Activated CD4-positive, alpha-beta T cell treated with anti-CD3 and anti-CD28 coated beads, Interleukin-2, amount 10 ng/mL, durations not matched to agents 7 days and 5 days (primary cell): ENCODE results near the gene AARS2. TPM values are rescaled to one million over a fixed set of nuclear protein-coding genes. Genes with fewer than 3 reads are reported as not detected.

ENCODE experiments used
- CTCF ChIA-PET: fragments of 350-600 bp; sonication (Branson Sonifier 250); formaldehyde crosslinking; loops from one replicate; lab custom pipeline; 2021; ENCODE audit warnings: antibody characterized with exemption; lab: Charles Lee
- POLR2A ChIA-PET: fragments of 350-600 bp; sonication (Branson Sonifier 250); formaldehyde crosslinking; loops from one replicate; lab custom pipeline; 2021; ENCODE audit warnings: antibody characterized with exemption; lab: Charles Lee
- DNase-seq: peaks from one replicate; pipeline ENCODE4 v3.0.0-alpha.2; 2020
- H3K27ac Mint-ChIP-seq: one replicate; pipeline ENCODE4 v1.8.0; 2021; ENCODE audit warnings: mild to moderate bottlenecking, moderate library complexity, mixed read lengths
- H3K27me3 Mint-ChIP-seq: one replicate; pipeline ENCODE4 v1.8.0; 2021; ENCODE audit warnings: mixed read lengths
- H3K36me3 Mint-ChIP-seq: one replicate; pipeline ENCODE4 v1.8.0; 2021; ENCODE audit warnings: low read depth, mixed read lengths
- H3K4me1 Mint-ChIP-seq: one replicate; pipeline ENCODE4 v1.8.0; 2021; ENCODE audit warnings: mixed read lengths
- H3K4me3 Mint-ChIP-seq: one replicate; pipeline ENCODE4 v1.8.0; 2021; ENCODE audit warnings: mild to moderate bottlenecking, moderate library complexity, mixed read lengths
- H3K9me3 Mint-ChIP-seq: one replicate; pipeline ENCODE4 v1.8.0; 2021; ENCODE audit warnings: mixed read lengths
- total RNA-seq, 2 experiments: library from RNA; stranded (reverse); gene quantifications; one replicate each; pipeline ENCODE4 v1.2.3, GENCODE V29; 2021

Gene AARS2
- total RNA-seq, 2 experiments from 2014 or later: 16.8 to 19.6 TPM

DNA sequence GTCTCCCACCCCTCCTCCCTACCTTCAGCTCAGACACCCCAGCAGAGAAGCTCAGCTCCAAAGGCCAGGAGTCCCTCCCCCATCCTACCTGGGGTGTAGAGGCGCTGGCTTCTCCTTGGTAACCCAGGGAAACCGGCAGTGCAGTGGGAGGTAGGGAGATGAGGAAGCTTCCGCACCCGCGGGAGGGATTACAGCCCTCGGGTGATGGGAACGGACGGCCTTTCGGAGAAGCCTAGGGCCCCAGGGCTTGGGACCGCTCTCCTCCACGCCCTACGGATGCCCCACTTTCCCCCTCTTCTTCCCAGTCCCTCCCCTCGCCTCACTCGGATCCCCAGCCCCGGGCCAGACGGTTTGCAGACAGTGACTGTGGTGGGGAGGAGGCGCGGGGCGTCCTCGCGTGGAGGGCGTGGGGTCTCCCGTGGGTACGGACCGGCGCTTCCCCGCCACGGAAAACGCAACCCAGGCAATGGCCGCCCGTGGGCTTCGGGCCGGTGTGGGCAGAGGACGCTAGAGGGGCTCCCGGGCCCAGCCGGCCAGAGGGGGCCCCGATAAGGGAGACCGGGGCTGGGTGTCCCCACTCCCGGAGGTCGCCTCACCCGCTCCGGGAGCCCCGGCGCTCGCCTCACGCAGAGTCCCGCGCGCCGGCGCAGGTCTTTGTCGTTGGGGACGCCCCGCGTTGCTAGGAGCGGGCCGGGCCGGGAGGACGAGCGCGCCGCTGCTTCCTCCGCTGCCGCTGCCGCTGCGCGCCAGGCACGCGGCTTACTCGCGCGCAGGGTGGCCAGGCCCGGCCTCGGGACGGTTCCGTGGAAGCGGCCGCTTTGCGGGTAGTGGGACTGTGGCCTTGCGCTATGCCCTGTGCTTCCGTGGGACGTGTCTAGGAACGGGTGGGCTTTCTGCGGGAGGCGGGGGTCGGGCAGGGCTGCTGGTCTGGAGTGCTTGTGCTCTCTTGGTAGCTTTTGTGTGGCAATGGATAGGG, 15.8 kb downstream of the AARS2 start:
- Mint-ChIP-seq H3K27me3 (peaks cover 43% of the 10 kb centered on the region), H3K27ac (no peak overlapping the region), H3K4me1 (peaks cover 8% of the 10 kb centered on the region), H3K4me3 (peak overlapping the region; percentile 27), H3K36me3 (peaks cover 14% of the 10 kb centered on the region), H3K9me3 (no peaks in the 10 kb centered on the region)
- peak; percentile 45 for DNase-seq
- ChIA-PET POLR2A (no interaction called here), CTCF (interaction anchor here (1.0 to 2.0 kb wide), 6 partner anchors 12 to 42 kb away, joined by 3 to 6 read pairs (median 4); partner anchors contain the start of gene AARS2)

DNA sequence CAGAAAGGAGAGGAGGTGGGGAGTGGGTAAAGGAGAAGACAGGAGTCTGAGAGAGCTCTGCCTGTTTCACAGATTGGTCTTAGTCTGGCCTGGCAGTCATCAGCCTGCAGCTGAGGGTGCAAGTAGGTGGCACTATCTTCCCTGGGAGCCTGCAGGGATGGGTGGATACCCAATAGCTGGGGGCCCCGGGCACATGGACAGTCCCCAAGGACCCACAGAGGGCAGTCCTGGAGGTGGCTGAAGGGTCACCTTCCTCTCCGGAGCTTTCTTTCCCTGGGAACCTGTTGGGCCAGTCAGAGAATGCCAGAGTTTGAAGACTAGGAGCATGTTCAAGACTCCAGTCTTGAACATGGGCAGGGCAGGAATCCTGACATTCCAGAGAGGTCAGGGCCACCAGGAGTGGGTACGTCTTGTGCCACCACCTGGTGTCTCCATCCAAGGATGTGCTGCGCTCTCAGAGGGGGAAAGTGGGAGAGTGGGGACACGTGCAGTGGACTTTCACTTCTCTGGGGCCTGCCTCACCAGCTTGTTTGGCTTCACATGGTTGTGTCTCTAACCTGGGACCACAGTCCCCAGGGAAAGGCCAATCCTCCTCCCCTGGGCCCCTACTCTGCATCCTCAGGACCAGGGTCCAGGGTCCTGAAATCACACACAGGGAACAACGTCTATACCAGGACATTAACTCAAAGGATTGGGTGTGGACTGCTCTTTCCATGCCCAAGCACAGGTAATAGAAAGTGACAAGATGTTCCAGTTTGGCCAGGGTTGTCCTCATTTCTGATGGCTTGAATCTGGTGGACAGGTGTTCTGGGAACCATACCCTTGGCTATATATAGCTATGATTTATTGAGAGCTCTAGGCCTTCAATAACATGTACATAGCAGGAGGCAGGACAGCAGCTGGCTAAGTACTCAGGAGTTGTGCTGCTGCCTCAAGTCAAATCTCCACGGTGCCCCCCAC, 18.0 kb downstream of the AARS2 start:
- peaks cover 4% of the 10 kb centered on the region for H3K36me3 Mint-ChIP-seq
- H3K4me3 Mint-ChIP-seq: no peak overlapping the region
- H3K4me1 Mint-ChIP-seq: peaks cover 8% of the 10 kb centered on the region
- DNase-seq: no peak
- no peaks in the 10 kb centered on the region for H3K9me3 Mint-ChIP-seq
- CTCF ChIA-PET: interaction anchor here (1.1 to 1.4 kb wide), 4 partner anchors 18 to 27 kb away, joined by 3 read pairs; partner anchors contain the start of gene AARS2
- POLR2A ChIA-PET: no interaction called here
- H3K27me3 Mint-ChIP-seq: peaks cover 59% of the 10 kb centered on the region
- H3K27ac Mint-ChIP-seq: peak overlapping the region; percentile 68

DNA sequence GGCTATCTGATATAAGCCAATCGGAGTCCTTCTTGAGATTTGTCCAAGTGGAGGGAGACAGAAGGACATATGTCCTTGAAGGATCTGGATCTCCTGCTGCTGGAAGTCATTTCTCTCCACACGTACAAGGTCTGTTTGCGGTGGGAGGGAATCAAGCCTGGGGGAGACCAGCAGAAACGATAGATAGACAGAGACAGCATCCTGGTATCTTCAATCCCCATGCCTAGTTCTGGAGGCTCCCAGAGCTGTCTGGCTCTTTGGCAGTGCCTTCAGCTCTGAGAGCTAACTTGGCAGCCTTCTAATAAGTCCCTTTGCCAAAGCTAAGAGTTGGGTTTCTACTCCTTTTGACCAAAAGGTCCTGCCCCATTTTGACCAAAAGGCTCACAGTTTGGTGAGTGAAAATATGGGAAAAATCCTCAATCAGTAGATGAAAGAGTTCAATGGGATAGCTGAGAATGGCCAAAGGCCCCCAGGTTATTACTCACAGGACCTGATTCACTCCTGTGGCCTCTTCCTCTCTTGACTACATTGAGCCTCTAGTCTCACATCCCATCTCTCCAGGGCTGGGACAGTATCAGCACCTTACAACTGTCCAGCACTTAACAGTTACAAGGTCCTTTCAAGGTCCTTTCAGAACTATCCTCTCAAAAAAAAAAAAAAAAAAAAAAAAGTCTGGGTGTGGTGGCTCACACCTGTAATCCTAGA, 20.3 kb downstream of the AARS2 start:
- ChIA-PET CTCF (interaction anchor here (2.7 kb wide), 1 partner anchor 12 kb away, joined by 7 read pairs; no protein-coding TSS in a partner anchor), POLR2A (no interaction called here)
- no peak overlapping the region for H3K4me3 Mint-ChIP-seq
- no peak for DNase-seq
- H3K9me3 Mint-ChIP-seq: no peaks in the 10 kb centered on the region
- no peak overlapping the region for H3K27ac Mint-ChIP-seq
- peaks cover 4% of the 10 kb centered on the region for H3K4me1 Mint-ChIP-seq
- no peaks in the 10 kb centered on the region for H3K36me3 Mint-ChIP-seq
- peaks cover 63% of the 10 kb centered on the region for H3K27me3 Mint-ChIP-seq

DNA sequence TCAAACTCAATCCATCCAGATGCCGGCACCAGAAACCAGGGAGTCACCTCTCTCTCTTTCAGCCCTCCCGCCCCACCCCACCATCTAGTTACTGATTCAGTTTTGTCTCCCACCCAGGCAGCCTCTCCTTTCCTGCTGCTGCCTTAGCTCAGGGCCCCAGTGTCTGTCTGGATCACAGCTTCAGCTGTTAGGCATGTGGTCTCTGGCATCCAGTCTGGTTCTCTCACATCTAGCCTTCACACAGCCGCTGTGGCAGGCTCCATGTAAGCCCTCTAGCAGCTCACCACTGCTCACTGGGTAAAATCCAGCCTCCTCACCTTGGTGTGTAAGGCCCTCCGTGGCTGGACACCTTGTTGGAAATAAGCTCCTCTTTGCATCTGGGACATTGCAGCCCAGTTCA, 21.3 kb downstream of the AARS2 start:
- peaks cover 61% of the 10 kb centered on the region for H3K27me3 Mint-ChIP-seq
- H3K4me1 Mint-ChIP-seq: peaks cover under 1% of the 10 kb centered on the region
- DNase-seq: no peak
- ChIA-PET POLR2A (no interaction called here), CTCF (interaction anchor here (1.0 to 2.7 kb wide), 2 partner anchors 13 to 21 kb away, joined by 3 to 7 read pairs; partner anchors contain the start of gene AARS2)
- H3K4me3 Mint-ChIP-seq: no peak overlapping the region
- no peaks in the 10 kb centered on the region for H3K9me3 Mint-ChIP-seq
- no peaks in the 10 kb centered on the region for H3K36me3 Mint-ChIP-seq
- no peak overlapping the region for H3K27ac Mint-ChIP-seq

DNA sequence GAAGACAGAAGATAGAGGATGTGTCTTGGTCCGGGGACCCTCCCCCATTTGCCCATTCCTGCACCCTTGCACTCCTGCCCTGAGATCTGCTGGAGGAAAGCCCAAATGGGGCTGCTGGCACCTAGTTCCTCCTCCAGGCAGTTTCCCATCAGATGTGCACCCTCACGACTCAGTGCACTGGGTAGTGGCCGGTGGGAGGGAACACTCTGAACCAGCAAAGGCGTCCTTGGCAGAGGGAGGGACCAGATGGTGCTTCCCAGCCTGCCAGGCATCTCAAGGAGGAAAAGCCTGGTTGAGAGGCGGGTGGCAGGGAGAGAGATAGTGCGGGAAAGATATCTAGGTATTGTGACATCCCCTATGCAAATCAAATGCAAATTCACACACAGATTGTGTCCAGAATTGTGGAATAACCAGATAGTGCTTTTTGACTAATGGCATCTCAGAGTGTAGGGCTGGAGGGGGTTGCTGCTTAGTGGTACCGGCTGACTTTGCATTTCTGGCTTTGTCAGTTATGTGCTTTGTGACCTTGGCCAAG, 23.4 kb downstream of the AARS2 start:
- Mint-ChIP-seq H3K27me3 (peaks cover 48% of the 10 kb centered on the region), H3K9me3 (no peaks in the 10 kb centered on the region), H3K36me3 (no peaks in the 10 kb centered on the region), H3K4me3 (no peak overlapping the region), H3K27ac (no peak overlapping the region), H3K4me1 (no peaks in the 10 kb centered on the region)
- POLR2A ChIA-PET: no interaction called here
- CTCF ChIA-PET: no interaction called here
- DNase-seq: no peak

DNA sequence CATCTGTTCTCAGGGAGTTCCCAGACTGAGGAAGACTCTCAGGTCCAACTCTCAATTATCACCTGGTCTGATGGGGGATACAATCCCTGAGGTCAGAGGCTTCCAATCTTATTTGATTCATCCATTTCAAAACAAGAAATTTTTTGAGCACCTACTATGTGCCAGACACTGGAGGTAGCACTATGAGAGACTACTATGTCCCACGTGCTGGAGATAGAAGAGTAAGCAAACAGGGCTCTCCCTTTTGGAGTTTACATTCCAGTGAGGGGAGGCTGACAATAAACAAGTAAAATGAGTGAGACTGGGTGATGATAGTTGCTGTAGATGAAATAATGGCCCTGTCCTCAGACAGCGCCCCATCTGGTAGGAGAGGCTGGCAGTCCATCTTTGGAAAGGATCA, 26.4 kb downstream of the AARS2 start:
- Mint-ChIP-seq H3K9me3 (no peaks in the 10 kb centered on the region), H3K27ac (no peak overlapping the region), H3K4me3 (no peak overlapping the region), H3K4me1 (no peaks in the 10 kb centered on the region), H3K36me3 (no peaks in the 10 kb centered on the region), H3K27me3 (peaks cover 44% of the 10 kb centered on the region)
- ChIA-PET CTCF (no interaction called here), POLR2A (no interaction called here)
- DNase-seq: no peak

DNA sequence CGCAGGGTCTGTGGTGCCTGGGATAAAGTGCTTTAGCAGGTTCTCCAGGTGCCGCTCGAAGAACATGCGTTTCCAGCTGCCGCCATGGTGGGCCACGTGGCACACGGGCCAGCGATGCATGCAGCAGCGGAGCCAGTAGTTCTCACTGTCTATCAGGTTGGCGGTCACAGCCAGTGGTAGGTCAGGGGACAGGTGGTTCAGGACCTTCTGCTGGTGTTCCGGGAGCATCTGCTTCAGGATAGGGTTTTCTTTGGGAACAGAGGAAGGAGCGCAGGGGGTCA, 26.9 kb downstream of the AARS2 start:
- ChIA-PET CTCF (interaction anchor here (0.8 to 1.2 kb wide), 2 partner anchors 18 to 19 kb away, joined by 3 read pairs; no protein-coding TSS in a partner anchor), POLR2A (no interaction called here)
- H3K27ac Mint-ChIP-seq: no peak overlapping the region
- no peak for DNase-seq
- no peaks in the 10 kb centered on the region for H3K9me3 Mint-ChIP-seq
- H3K36me3 Mint-ChIP-seq: no peaks in the 10 kb centered on the region
- H3K4me3 Mint-ChIP-seq: no peak overlapping the region
- no peaks in the 10 kb centered on the region for H3K4me1 Mint-ChIP-seq
- peaks cover 41% of the 10 kb centered on the region for H3K27me3 Mint-ChIP-seq

DNA sequence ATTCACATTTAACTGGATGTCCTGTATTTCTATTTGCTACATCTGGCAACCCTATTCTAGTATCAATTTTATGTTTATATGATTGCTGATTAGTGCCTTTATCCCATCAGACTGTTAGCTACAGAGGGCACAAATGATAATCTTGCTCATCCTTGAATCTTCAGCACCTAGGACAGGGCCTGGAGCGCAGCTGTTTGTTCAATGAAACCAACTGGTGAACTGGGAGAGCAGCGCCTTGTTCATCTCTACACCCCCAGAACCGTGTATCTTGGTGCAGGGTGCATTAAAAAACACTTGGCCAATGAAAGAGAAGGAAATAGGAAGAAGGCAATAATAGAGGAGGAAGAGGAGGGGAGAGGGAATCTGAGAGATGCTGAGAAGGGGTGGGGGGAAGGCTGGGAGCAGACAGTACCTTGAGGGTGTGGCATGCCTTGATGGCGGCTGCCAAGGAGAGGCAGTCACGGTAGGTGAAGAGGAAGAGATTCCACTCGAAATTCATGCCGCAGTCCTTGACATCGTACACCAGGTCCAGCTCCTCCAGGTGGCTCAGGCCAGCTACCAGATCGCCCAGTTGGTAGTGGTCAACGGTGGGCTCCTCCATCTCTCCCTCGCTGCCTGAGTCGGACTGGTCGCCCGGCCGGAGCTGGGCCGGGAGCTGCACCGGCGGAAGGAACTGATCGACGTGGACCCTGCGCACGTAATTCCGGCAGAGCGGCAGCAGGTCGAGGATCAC, 27.4 kb downstream of the AARS2 start:
- ChIA-PET CTCF (interaction anchor here (0.8 to 1.2 kb wide), 2 partner anchors 17 to 19 kb away, joined by 3 read pairs; no protein-coding TSS in a partner anchor), POLR2A (no interaction called here)
- H3K4me1 Mint-ChIP-seq: no peaks in the 10 kb centered on the region
- no peaks in the 10 kb centered on the region for H3K36me3 Mint-ChIP-seq
- no peak for DNase-seq
- peaks cover 39% of the 10 kb centered on the region for H3K27me3 Mint-ChIP-seq
- H3K27ac Mint-ChIP-seq: no peak overlapping the region
- H3K4me3 Mint-ChIP-seq: no peak overlapping the region
- no peaks in the 10 kb centered on the region for H3K9me3 Mint-ChIP-seq

DNA sequence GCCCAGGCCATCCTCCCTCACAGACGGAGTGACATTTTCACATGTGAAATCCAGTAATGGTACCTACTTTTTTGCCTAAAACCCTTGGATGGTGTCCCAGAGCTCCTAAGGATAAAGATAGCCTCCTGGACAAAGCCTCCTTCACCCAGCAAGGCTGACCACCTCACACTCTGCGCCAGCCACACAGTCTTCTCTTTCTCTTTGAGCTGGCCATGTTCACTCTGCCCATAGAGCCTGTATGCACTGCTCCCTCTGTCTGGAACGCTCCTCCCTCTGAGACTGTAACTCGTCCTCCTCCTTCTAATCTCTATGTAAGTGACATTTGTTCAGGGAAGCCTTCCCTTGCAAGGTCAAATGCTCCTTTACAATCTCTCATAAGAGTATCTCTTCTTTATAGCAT, 28.3 kb downstream of the AARS2 start:
- Mint-ChIP-seq H3K36me3 (no peaks in the 10 kb centered on the region), H3K27me3 (peaks cover 35% of the 10 kb centered on the region), H3K9me3 (no peaks in the 10 kb centered on the region), H3K4me3 (no peak overlapping the region), H3K27ac (no peak overlapping the region), H3K4me1 (no peaks in the 10 kb centered on the region)
- POLR2A ChIA-PET: no interaction called here
- no peak for DNase-seq
- CTCF ChIA-PET: interaction anchor here (1.2 to 1.4 kb wide), 2 partner anchors 17 to 72 kb away, joined by 3 read pairs; no protein-coding TSS in a partner anchor

DNA sequence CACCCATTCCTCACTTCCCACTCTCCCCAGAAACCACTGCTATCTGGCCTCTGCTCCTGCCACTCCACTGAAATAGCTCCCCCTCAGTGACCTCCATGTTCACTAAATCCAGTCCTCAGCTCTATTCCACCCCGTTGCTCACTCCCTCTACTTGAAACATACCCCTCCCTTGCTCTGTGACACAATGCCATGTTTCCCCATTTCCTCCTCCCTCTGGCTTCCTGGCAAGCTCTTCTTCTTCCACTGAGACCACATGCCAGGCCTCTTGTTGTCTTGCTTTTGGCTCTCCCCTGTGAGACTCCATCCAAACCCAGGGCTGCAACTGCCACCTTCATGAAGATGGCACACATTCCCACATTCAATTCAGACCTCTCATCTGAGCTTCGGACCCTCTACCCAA, 29.0 kb downstream of the AARS2 start:
- Mint-ChIP-seq H3K27ac (no peak overlapping the region), H3K27me3 (peaks cover 34% of the 10 kb centered on the region), H3K9me3 (no peaks in the 10 kb centered on the region), H3K36me3 (no peaks in the 10 kb centered on the region), H3K4me3 (no peak overlapping the region), H3K4me1 (no peaks in the 10 kb centered on the region)
- CTCF ChIA-PET: interaction anchor here (0.9 to 2.3 kb wide), 4 partner anchors 16 to 72 kb away, joined by 3 to 7 read pairs (median 3); no protein-coding TSS in a partner anchor
- DNase-seq: no peak
- POLR2A ChIA-PET: no interaction called here
